SK-N-SH treated with all-trans-retinoic acid at 6 μM for 48 hours (cell line): Measurements from ENCODE around the gene FTO.

ENCODE experiments used
- ATAC-seq: fragments of 200-7000 bp; cut with Tn5 transposase; 3 replicates; pipeline ENCODE4 v1.9.1; 2020; ENCODE audit warnings: mild to moderate bottlenecking, moderate library complexity
- ARNTL ChIP-seq: fragments of 450-650 bp; formaldehyde crosslinking; IDR thresholded peaks from 2 replicates; pipeline ENCODE4 v1.5.0; 2020; ENCODE audit warnings: low read depth, mild to moderate bottlenecking, moderate library complexity, borderline replicate concordance
- CREB5 ChIP-seq: fragments of 250-450 bp; sonication (Bioruptor Pico); IDR thresholded peaks from 2 replicates; pipeline ENCODE4 v1.5.1; 2020; ENCODE audit warnings: low read depth, mild to moderate bottlenecking, moderate library complexity
- CSDC2 ChIP-seq: fragments of 250-450 bp; sonication (Bioruptor Pico); IDR thresholded peaks from 2 replicates; pipeline ENCODE4 v1.5.0; 2020; ENCODE audit warnings: mild to moderate bottlenecking, moderate library complexity
- CSRNP3 ChIP-seq: fragments of 250-450 bp; sonication (Bioruptor Pico); IDR thresholded peaks from 2 replicates; pipeline ENCODE4 v1.5.1; 2021; ENCODE audit warnings: mild to moderate bottlenecking, moderate library complexity
- ESRRG ChIP-seq: fragments of 250-450 bp; sonication (Bioruptor Pico); IDR thresholded peaks from 2 replicates; pipeline ENCODE4 v1.6.1; 2021; ENCODE audit warnings: mild to moderate bottlenecking
- GLIS3 ChIP-seq: fragments of 250-450 bp; sonication (Bioruptor Pico); IDR thresholded peaks from 2 replicates; pipeline ENCODE4 v1.5.0; 2020; ENCODE audit warnings: mild to moderate bottlenecking, moderate library complexity
- OSR1 ChIP-seq: fragments of 250-450 bp; sonication (Bioruptor Pico); IDR thresholded peaks from 2 replicates; pipeline ENCODE4 v1.8.0; 2022; ENCODE audit warnings: moderate library complexity, mild to moderate bottlenecking, inconsistent platforms
- PATZ1 ChIP-seq: fragments of 250-450 bp; sonication (Bioruptor Pico); IDR thresholded peaks from 2 replicates; pipeline ENCODE4 v1.8.0; 2020; ENCODE audit warnings: mild to moderate bottlenecking, moderate library complexity, borderline replicate concordance
- POU6F1 ChIP-seq: fragments of 250-450 bp; sonication (Bioruptor Pico); IDR thresholded peaks from 2 replicates; pipeline ENCODE4 v1.8.0; 2021; ENCODE audit warnings: low read depth, mild to moderate bottlenecking, moderate library complexity, borderline replicate concordance
- PPARA ChIP-seq: fragments of 250-450 bp; sonication (Bioruptor Pico); IDR thresholded peaks from 2 replicates; pipeline ENCODE4 v1.5.0; 2020; ENCODE audit warnings: mild to moderate bottlenecking, borderline replicate concordance
- RARB ChIP-seq: fragments of 250-450 bp; sonication (Bioruptor Pico); IDR thresholded peaks from 2 replicates; pipeline ENCODE4 v1.8.0; 2021; ENCODE audit warnings: mild to moderate bottlenecking, moderate library complexity
- TCF4 ChIP-seq: fragments of 250-450 bp; sonication (Bioruptor Pico); IDR thresholded peaks from 2 replicates; pipeline ENCODE4 v1.8.0; 2021; ENCODE audit warnings: mild to moderate bottlenecking, moderate library complexity, borderline replicate concordance
- TOX ChIP-seq: fragments of 250-450 bp; sonication (Bioruptor Pico); IDR thresholded peaks from 2 replicates; pipeline ENCODE4 v1.8.0; 2021; ENCODE audit warnings: mild to moderate bottlenecking, moderate library complexity, borderline replicate concordance
- ZC3H10 ChIP-seq: fragments of 250-450 bp; sonication (Bioruptor Pico); IDR thresholded peaks from 2 replicates; pipeline ENCODE4 v1.5.1; 2021; ENCODE audit warnings: mild to moderate bottlenecking, moderate library complexity
- ZFP3 ChIP-seq: fragments of 250-450 bp; sonication (Bioruptor Pico); IDR thresholded peaks from 2 replicates; pipeline ENCODE4 v1.5.0; 2020; ENCODE audit warnings: mild to moderate bottlenecking, moderate library complexity
- ZFP30 ChIP-seq: fragments of 450-650 bp; formaldehyde crosslinking; IDR thresholded peaks from 2 replicates; pipeline ENCODE4 v1.5.0; 2022; ENCODE audit warnings: mild to moderate bottlenecking, moderate library complexity
- ZNF565 ChIP-seq: fragments of 450-650 bp; formaldehyde crosslinking; conservative IDR thresholded peaks from 2 replicates; pipeline ENCODE4 v1.5.0; 2020; ENCODE audit warnings: low read depth, mild to moderate bottlenecking, moderate library complexity
- ZNF70 ChIP-seq: fragments of 450-650 bp; formaldehyde crosslinking; IDR thresholded peaks from 2 replicates; pipeline ENCODE4 v1.5.0; 2020; ENCODE audit warnings: mild to moderate bottlenecking, moderate library complexity
- ZNF8 ChIP-seq: fragments of 450-650 bp; formaldehyde crosslinking; IDR thresholded peaks from 2 replicates; pipeline ENCODE4 v1.5.0; 2020; ENCODE audit warnings: mild to moderate bottlenecking, moderate library complexity

The FTO gene

GRCh38 chr16:54112451-54113206 is 408.7 kb downstream of the FTO start:
- TF ChIP-seq PPARA (CRISPR knock-in tag), result no peak
- no peak for TF ChIP-seq ZNF8 (CRISPR knock-in tag)
- TF ChIP-seq TOX (CRISPR knock-in tag), result no peak
- no peak for TF ChIP-seq OSR1 (CRISPR knock-in tag)
- TF ChIP-seq POU6F1 (CRISPR knock-in tag), result no peak
- no peak for TF ChIP-seq CREB5
- ATAC-seq, result no peak

GRCh38 chr16:54115558-54115957 is 411.6 kb downstream of the FTO start:
- TF ChIP-seq GLIS3 (CRISPR knock-in tag) (no peak), ZFP3 (CRISPR knock-in tag) (no peak), ZNF70 (CRISPR knock-in tag) (no peak), CSRNP3 (CRISPR knock-in tag) (no peak), RARB (CRISPR knock-in tag) (no peak), CREB5 (no peak), ZNF565 (CRISPR knock-in tag) (no peak), ZC3H10 (CRISPR knock-in tag) (no peak), ESRRG (CRISPR knock-in tag) (no peak)
- TF ChIP-seq, all 23 proteins: peak for 0
- ATAC-seq, result no peak

GRCh38 chr16:54116124-54116655 is 412.2 kb downstream of the FTO start:
- no peak for TF ChIP-seq RARB (CRISPR knock-in tag)
- no peak for TF ChIP-seq ZFP30 (CRISPR knock-in tag)
- TF ChIP-seq TCF4 (CRISPR knock-in tag), result no peak
- TF ChIP-seq ZNF565 (CRISPR knock-in tag), result no peak
- no peak for TF ChIP-seq ESRRG (CRISPR knock-in tag)
- TF ChIP-seq CSDC2 (CRISPR knock-in tag), result no peak
- TF ChIP-seq ARNTL, result no peak
- TF ChIP-seq PATZ1, result no peak
- no peak for TF ChIP-seq CSRNP3 (CRISPR knock-in tag)
- no peak for TF ChIP-seq OSR1 (CRISPR knock-in tag)
- TF ChIP-seq ZFP3 (CRISPR knock-in tag), result no peak

More at GRCh38 chr16:54116124-54116655, 412.2 kb downstream of the FTO start:
- no peak for ATAC-seq
